ENCODE results near the gene TMEM150B.
A peak's percentile ranks its signal among the peaks of the same experiment; 100 is the strongest.

The TMEM150B gene

DNA sequence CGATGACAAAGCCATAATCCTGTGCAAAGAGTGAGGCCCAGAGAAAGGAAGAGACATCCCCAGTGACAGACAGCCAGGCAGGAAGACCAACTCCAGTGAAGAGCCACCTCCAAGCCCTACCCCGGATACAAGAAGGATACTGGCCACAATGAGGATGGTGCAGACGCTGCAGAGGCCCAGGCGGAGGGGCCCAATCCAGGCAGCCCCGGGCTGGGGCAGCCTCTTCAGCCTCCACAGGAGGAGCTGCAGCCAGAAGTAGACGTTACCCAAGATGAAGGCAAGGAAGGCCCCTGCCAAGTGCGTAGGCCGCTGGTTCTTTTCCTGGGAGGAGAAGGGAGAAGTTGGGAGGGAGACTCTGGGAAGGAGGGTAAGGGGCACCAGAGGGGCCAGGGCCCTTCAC lies 8.5 kb downstream of the TMEM150B start:
- no peak for DNase-seq (ENCODE audit: low read depth in 1 of 2, low spot score in 1 of 2)
- no peak for TF ChIP-seq JUND (IDR thresholded peaks at IDR 0.05; ENCODE audit: low read depth)
- in situ Hi-C loops (cut with HindIII; ENCODE audit: low pct_unique_long_range_greater_than_20kb, low sequenced_read_pairs): no loop called here

DNA sequence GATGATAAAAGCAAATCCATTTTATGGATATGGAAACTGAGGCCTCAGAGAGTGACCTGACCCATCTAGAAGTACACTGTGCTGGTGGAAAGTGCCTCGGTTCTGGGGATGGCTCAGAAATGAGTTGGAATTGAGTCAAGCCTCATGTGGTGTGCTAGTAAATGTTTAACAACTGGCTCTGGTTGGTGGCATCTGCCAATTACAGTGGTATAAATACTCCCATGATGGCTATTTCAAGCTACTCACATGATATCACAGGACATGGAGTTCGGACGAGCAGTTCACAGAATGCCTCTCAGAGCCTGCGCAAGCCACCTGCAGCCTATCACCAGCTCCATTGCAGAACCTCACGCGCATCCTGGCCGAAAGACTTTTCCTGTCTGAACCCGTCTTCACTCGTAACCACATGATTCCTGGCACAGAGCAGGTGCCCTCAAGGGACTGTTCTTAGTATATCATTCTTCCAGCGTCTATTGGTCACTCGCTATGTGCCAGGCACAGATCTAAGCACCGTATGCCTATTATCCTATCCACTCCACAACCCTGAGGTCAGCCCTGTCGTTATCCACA lies 9.1 kb downstream of the TMEM150B start:
- no peak for DNase-seq (ENCODE audit: low read depth in 1 of 2, low spot score in 1 of 2)
- no peak for TF ChIP-seq JUND (IDR thresholded peaks at IDR 0.05; ENCODE audit: low read depth)
- in situ Hi-C loops (cut with HindIII; ENCODE audit: low pct_unique_long_range_greater_than_20kb, low sequenced_read_pairs): no loop called here

DNA sequence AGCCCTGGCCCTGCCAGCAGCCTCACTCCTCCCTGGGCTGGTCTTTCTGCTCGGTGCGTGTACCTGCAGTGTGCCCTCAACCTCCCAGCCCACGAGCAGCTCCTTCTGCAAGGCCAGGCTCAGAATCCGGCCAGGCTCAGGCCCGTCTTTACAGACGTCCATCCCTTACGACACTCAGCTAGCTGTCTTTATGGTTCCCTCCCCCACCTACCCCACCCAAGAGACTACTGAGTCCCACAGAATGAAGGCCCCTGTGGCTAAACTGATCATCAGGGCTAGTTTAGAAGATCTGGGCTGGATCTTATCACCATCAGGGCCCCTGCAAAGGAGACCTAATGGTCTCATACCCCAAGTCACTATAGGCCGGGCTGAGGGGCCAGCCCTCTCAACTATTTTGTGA lies 10.7 kb downstream of the TMEM150B start:
- in situ Hi-C loops (cut with HindIII; ENCODE audit: low pct_unique_long_range_greater_than_20kb, low sequenced_read_pairs): no loop called here
- no peak for TF ChIP-seq JUND (IDR thresholded peaks at IDR 0.05; ENCODE audit: low read depth)

DNA sequence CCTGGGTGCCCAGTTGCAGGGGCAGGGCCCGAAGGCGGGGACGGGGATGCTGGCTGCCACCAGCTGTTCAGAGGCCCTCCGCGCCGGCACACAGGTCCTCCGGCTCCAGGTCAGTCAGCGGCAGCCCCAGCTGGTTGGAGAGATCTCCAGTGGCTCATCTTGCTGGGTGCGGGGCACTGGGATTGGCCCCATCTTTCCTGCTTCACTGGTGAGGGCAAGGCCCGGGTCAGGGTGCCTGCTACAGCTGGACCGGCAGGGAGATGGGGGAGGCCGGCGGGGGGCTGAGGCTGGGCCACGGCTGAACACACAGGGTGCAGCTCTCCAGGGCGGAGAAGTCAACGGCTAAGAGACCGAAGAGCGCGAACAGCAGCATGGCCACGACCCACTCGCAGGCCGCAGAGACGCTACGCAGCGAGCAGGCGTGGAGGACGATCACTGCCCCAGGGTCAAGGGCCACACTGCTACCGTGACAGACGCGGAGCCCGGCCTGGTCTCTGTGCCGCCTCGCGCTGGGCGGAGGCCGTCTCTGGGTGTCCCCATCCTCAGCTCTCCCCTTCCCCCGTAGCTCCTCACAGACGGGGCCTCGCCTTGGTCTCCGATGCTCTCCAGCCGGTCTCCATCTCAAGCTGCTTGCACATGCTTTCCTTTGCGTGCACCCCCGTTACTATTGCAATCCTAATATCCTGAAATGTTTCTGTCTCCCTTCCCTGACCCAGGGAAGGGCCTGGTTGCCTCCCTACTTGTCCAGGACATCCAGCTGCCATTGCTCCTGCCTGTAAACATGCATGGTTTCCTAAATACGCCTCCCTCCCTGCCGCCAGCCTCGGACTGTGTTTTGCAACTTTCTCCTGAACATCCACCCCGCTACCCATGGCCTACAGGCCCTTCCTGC lies 12.3 kb downstream of the TMEM150B start:
- in situ Hi-C loops (cut with HindIII; ENCODE audit: low pct_unique_long_range_greater_than_20kb, low sequenced_read_pairs): no loop called here
- DNase-seq (ENCODE audit: low read depth in 1 of 2, low spot score in 1 of 2): no peak
- no peak for TF ChIP-seq JUND (IDR thresholded peaks at IDR 0.05; ENCODE audit: low read depth)

More for the DNA sequence above, 10.7 kb downstream of the TMEM150B start:
- no peak for DNase-seq (ENCODE audit: low read depth in 1 of 2, low spot score in 1 of 2)

GRCh38 chr19:55311797-55312196 lies 13.3 kb downstream of the TMEM150B start:
- no peak for DNase-seq (ENCODE audit: low read depth in 1 of 2, low spot score in 1 of 2)
- in situ Hi-C loops (cut with HindIII; ENCODE audit: low pct_unique_long_range_greater_than_20kb, low sequenced_read_pairs): no loop called here
- no peak for TF ChIP-seq JUND (IDR thresholded peaks at IDR 0.05; ENCODE audit: low read depth)

- no peak for DNase-seq (ENCODE audit: low read depth in 1 of 2, low spot score in 1 of 2)
- in situ Hi-C loops (cut with HindIII; ENCODE audit: low pct_unique_long_range_greater_than_20kb, low sequenced_read_pairs): no loop called here
- no peak for TF ChIP-seq JUND (IDR thresholded peaks at IDR 0.05; ENCODE audit: low read depth)
Observed at GRCh38 chr19:55311397-55311796, 13.7 kb downstream of the TMEM150B start.

- no peak for DNase-seq (ENCODE audit: low read depth in 1 of 2, low spot score in 1 of 2)
- no peak for TF ChIP-seq JUND (IDR thresholded peaks at IDR 0.05; ENCODE audit: low read depth)
- in situ Hi-C loops (cut with HindIII; ENCODE audit: low pct_unique_long_range_greater_than_20kb, low sequenced_read_pairs): no loop called here
Observed at GRCh38 chr19:55310498-55310897, 14.6 kb downstream of the TMEM150B start.

DNA sequence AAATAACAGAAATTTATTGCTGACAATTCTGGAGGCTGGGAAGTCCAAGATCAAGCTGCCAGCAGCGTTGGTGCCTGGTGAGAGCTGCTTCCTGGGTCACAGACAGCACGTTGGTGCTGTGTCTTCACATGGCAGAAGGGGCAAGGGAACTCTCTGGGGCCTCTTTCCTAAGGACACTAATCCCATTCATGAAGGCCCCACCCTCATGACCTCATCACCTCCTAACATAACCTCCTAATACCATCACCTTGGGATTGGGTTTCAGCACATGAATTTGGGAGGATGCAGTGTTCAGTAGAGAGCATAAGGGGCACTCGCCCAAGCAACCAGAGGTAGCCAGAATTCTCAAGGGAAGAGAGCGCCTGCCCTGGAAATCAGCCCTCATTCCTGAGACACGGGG lies 15.7 kb downstream of the TMEM150B start:
- in situ Hi-C loops (cut with HindIII; ENCODE audit: low pct_unique_long_range_greater_than_20kb, low sequenced_read_pairs): no loop called here
- no peak for TF ChIP-seq JUND (IDR thresholded peaks at IDR 0.05; ENCODE audit: low read depth)
- DNase-seq (ENCODE audit: low read depth in 1 of 2, low spot score in 1 of 2): no peak

- in situ Hi-C loops (cut with HindIII; ENCODE audit: low pct_unique_long_range_greater_than_20kb, low sequenced_read_pairs): no loop called here
- no peak for DNase-seq (ENCODE audit: low read depth in 1 of 2, low spot score in 1 of 2)
- no peak for TF ChIP-seq JUND (IDR thresholded peaks at IDR 0.05; ENCODE audit: low read depth)
Observed at GRCh38 chr19:55308281-55308680, 16.9 kb downstream of the TMEM150B start.

DNA sequence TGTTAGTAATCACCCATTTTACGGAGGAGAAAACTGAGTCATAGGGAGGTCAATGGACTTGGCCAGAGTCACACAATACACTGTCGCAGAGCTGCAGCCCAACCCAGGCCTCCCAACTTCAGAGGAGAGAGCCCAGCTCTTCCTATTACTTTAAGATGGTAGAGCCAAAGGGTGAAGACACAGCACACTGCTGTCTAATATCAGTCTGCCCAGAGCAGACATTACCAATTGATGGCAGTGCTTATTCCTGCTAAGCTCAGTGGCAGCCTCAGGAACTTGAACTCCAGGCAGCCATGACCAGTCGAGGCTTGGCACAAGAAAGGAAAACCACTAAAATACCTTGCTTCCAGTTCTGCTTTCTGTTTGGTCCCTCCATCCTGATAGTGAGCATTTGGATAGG lies 18.4 kb downstream of the TMEM150B start:
- DNase-seq (ENCODE audit: low read depth in 1 of 2, low spot score in 1 of 2): no peak
- in situ Hi-C loops (cut with HindIII; ENCODE audit: low pct_unique_long_range_greater_than_20kb, low sequenced_read_pairs): no loop called here
- no peak for TF ChIP-seq JUND (IDR thresholded peaks at IDR 0.05; ENCODE audit: low read depth)

GRCh38 chr19:55305983-55306562 lies 19.1 kb downstream of the TMEM150B start:
- no peak for DNase-seq (ENCODE audit: low read depth in 1 of 2, low spot score in 1 of 2)
- in situ Hi-C loops (cut with HindIII; ENCODE audit: low pct_unique_long_range_greater_than_20kb, low sequenced_read_pairs): no loop called here
- TF ChIP-seq JUND (IDR thresholded peaks at IDR 0.05; ENCODE audit: low read depth): no peak

- in situ Hi-C loops (cut with HindIII; ENCODE audit: low pct_unique_long_range_greater_than_20kb, low sequenced_read_pairs): no loop called here
- no peak for TF ChIP-seq JUND (IDR thresholded peaks at IDR 0.05; ENCODE audit: low read depth)
- peak; percentile 50 to 57 for DNase-seq (ENCODE audit: low read depth in 1 of 2, low spot score in 1 of 2)
Observed at GRCh38 chr19:55305491-55305890, 19.6 kb downstream of the TMEM150B start.

GRCh38 chr19:55304980-55305379 lies 20.2 kb downstream of the TMEM150B start:
- no peak for TF ChIP-seq JUND (IDR thresholded peaks at IDR 0.05; ENCODE audit: low read depth)
- in situ Hi-C loops (cut with HindIII; ENCODE audit: low pct_unique_long_range_greater_than_20kb, low sequenced_read_pairs): no loop called here
- DNase-seq (ENCODE audit: low read depth in 1 of 2, low spot score in 1 of 2): no peak
